Activated gamma-delta T cell (primary cell): ENCODE measurements around the gene LRRC72.
"Not testable (repeated sequence)": the region's sequence is repeated elsewhere in the genome, so short reads cannot be mapped to it uniquely, and the experiment has no call there.

ENCODE experiments used
- DNase-seq: peaks from one replicate; lab custom pipeline; 2025; lab: John Stamatoyannopoulos, UW

The LRRC72 gene

DNA sequence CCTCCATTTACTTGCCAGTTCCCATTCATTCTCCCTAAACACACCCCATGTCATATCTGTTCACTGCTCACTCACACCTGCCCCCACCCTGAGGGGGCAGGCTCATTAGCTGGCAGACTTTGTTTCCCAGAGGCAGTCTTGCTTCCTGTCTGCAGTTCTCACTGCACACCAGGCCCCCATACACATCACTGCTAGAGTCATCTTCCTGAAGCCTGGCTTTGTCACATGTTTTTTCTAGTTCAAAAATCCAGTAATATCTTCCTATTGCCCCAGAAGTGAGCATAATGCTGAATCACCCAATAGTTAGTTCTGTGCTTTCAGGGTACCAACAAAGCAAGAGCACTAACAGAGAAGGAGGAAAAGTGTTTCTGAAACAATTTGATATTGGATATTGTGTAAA is 1.9 kb downstream of the LRRC72 start:
- DNase-seq, result no peak

DNA sequence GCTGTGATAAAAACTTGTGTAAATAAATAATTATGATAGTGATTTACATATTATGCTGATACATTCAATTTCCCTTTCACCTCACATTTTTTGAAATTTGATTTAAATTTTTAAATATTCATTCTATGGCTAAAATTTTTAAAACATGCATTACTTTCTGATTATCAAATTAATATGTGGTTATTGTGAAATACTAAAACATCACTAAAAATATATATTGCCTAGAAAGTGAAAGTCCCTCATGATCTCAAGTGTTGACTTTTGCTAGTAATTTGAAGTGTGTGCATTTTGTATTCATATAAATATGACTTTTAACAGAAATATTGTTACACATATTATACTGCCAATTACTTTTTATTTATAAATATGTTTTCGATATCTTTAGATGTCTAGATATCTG is 3.1 kb downstream of the LRRC72 start:
- DNase-seq, result no peak

DNA sequence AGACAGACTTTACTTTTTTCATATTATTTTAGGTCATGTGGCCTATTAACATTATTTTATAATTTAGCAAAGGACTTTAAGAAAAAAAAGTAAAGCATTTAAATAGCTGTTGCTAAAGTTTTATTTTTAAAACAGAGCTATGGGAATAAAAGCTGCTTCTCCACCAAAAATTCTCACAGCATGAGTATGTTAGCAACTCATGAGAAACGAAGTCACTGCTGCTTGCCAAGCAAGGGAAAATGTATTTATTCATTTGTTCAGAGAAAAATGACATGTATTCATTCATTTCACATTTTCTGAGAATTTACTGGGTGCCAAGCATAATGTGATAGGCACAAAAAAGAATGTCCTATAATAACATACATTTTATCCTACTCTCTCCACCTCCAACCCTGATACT is 5.1 kb downstream of the LRRC72 start:
- no peak for DNase-seq

DNA sequence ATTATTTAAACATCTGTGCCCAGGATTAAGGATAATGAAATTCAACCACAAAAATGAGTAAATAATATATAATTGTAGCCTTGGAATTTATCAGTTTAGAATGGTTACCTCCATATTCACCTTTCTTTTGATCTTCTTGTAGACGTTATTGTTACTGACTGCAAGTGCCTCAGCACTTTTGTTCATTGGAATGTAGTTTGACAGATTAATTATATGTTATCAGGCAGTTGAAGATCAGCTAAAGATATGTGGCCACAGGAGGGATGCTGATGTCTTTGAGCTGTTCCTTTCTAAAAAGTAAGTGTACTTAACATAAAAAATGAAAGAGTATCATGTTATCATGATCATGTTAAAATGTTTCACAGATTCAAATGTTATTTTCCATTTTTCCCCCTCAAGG is 5.6 kb downstream of the LRRC72 start:
- no peak for DNase-seq

DNA sequence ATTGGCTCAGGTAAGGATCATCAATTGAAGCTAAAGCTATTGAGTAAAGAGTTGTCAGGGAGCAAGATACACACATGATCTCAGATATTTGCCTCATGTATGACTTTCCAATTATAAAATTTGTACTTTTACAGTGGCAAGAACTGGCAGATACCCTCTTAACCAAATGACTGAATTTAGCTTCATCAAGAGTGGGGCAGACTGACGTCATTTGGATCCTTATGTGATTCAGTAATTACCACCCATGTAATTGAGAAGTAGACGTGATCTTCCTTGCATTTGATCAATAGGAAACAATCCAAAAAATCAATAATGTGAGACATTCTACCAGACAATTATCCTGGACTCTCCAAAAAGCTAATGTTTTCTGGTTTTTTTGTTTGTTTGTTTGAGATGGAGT is 8.9 kb downstream of the LRRC72 start:
- DNase-seq, result no peak

DNA sequence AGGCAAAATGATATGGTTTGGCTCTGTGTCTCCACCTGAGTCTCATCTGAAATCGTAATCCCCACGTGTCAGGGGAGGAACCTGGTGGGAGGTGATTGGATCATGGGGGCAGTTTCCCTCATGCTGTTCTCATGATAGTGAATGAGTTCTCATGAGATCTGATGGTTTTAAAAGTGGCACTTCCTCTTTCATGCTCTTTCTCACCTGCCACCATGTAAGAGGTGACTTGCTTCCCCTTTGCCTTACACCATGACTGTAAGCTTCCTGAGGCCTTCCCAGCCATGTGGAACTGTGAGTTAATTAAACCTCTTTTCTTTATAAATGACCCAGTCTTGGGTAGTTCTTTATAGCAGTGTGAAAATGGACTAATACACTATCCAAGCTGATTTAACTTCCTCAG is 13.9 kb downstream of the LRRC72 start:
- not testable (repeated sequence) for DNase-seq

DNA sequence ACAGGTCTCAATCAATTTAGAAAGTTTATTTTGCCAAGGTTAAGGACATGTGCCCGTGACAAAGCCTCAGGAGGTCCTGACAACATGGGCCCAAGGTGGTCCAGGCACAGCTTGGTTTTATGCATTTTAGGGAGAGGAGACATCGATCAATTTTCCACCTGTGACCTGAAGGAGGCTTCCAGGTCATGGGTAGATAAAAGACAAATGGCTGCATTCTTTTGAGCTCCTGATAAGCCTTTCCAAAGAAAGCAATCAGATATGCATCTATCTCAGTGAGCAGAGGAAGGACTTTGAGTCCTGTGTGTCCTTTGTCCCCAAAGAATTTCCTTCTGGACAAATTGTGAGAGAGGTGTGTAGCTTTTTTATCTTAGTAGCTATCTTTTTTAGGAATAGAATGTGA is 15.8 kb downstream of the LRRC72 start:
- no peak for DNase-seq

DNA sequence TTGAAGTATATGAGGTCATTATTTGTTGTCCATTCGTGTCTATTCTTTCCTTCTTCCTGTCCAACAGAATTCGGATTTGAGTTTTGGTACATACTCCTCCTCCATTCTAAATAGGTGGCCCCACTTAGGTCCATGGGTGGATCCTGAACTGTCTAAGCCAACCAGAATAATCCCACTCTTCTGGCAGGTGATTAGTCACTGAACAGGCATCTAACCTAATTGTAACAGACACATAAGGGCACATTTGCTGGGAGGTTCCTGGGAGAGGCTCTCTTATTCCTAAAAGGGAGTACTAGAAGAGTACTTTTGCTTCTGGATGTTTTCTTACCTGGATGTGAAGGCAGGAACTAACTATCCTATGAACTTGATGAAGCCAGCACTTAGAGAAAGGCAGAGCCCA is 16.8 kb downstream of the LRRC72 start:
- DNase-seq, result no peak

DNA sequence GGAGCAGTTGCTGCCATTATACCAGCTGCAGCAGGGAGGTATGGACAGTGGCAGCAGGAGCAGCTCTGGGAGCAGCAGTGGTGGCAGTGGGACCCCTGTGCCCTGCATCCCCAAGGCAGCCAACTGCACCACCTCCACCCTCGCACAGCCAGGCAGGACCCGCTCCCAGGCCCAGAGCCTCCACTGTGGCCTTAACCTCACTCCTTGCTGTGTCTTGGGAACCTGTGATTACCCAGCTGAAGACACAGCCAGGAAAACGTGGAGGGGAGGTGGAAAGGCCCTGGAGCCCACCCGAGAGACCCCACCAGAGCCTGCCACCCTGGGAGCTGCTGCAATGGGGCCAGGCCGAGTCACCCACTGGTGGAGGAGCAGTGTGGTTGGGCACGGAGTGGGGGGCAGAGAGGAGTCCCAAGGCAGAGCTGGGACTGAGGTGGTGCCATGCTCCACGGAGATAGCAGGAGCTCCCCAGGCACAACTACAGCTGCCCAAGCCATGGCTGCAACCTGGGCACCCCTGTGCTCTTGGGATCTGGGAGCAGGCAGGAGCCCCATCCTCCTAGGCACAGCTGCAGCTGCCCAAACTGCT is 20.4 kb downstream of the LRRC72 start:
- DNase-seq, result no peak

DNA sequence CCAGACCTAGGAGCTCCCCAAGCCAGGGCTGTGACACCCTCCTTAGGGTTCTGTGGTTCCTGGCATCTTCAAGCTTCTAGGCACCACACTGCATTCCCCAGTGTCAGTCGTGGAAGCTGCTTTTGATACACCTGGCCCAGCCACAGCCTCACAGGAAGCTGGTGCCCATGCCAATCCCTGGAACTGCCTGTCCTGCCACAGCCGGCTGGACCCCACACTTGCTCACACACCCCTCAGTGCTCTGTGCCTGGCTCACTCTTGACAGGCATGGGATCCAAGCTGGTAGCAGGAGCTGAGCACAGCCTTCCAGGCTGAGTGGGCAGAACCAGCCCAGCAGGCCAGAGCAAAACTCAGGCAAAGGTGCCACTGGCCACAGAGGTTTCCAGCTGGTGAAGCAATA is 21.8 kb downstream of the LRRC72 start:
- DNase-seq, result no peak

DNA sequence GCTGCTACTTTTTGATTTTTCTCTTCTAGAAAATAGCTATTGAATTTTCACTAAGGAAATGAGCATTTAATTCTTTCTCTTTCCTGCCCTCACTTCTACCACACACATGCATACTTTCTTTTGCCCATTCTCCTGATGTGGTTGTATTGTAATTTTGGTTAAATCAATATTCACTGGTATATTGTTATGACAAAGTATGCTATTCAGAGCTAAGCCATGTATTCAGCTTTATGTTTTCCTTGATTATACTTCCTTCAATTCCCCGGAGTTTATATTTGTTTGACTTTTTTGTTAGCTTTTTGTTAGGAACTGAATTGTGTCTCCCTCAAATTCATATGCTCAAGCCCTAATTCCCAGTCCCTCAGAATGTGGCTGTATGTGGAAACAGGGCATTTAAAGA is 24.0 kb downstream of the LRRC72 start:
- DNase-seq, result no peak

DNA sequence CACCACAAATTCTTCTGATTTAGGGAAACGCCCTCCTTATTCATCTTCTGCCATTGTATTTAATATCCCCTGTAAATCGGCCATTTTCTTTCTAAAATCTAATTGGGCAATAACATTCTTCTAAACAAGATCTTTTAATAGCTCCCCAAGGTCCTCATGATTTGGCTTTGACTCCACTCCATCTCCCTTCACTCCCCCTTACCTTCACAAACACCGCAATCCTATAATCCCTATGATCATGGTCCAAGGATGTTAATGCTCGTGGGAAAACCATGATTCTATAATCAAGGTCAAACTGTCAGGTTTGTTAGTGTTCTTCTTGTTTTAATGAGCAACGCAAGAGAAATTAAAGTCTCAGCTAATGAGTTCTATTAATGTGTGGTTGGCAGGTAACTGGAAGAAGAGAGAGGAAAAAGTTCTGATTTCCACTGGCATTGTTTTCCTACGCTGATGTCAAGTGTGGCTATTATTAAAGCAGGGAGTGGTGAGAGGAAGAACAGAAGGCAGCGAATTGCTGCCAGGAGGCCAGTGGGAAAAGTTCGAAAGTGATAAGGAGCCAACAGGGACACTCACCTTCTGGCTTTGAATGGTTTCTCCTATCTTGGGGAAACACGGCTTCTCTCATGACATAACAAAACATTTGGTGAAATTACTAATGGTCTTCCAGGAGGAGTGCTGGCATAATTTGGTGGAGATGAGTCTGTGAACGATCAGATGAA is 28.1 kb downstream of the LRRC72 start:
- no peak for DNase-seq

DNA sequence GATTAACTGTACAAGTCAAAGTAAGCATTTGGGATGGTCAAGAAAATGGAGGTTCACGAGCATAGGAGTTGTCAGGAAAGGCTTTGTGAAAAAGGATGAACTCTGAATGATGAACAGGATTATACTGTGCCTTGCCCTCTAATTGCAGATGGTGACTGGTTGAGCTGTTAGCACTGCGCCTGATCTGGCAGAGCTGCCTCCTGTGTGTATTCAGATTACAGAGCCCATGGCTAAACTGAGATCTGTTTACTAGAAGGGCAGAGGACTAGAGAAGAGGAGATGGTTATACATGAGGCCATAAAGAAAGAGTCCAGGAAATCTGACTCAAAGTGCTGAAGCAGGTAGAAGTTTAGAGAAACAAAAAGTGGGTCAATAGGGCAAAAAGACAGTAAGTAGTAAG is 29.7 kb downstream of the LRRC72 start:
- DNase-seq, result no peak

DNA sequence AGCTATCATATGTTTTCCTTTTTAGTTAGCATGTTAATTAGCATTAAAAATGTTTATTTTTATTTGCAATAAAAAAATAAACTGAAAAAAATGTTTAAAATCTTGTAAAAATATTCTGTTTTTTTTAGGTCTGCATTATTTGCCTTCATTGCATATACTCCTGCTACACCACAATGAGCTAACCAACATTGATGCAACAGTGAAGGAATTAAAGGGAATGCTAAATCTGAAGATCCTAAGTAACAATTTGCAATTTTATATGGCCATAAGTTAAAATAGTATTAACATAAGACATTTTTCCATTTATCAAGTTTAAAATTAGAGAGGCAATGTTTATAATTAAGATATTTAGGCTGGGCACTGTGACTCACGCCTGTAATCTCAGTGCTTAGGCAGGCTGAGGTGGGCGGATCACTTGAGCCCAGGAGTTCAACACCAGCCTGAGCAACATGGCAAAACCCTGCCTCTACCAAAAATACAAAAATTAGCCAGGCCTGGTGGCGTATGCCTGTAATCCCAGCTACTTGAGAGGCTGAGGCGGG is 32.2 kb downstream of the LRRC72 start:
- DNase-seq, result no peak

DNA sequence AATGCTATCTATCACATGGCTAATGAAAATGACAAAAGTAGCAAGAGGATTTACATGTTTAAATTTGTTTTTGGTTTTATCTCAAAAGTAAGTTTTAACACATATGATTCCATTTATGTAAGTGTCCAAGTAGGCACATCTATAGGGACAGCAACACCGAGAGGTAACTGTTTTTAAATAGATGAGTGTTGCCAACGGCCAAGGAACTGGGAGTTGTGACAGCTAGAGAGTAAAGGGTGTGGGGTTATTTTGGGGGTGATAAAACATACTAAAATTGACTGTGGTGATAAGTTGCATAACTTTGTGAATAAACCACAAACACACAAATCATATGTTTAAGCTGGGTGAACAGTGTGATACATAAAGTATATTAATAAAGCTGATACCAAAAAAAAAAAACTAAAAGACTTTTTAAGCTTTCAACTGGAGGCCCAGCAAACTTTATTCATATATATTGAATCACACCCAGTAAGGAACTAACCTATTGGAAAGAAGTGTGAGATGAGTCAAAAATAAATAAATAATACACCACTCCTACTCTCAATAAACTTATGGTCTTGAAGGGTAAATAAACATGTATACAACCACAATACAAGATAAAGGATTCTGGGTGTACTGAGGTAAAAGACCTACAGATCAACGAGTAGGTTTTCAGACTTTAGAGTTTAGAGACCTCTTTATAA is 33.0 kb downstream of the LRRC72 start:
- DNase-seq, result no peak

DNA sequence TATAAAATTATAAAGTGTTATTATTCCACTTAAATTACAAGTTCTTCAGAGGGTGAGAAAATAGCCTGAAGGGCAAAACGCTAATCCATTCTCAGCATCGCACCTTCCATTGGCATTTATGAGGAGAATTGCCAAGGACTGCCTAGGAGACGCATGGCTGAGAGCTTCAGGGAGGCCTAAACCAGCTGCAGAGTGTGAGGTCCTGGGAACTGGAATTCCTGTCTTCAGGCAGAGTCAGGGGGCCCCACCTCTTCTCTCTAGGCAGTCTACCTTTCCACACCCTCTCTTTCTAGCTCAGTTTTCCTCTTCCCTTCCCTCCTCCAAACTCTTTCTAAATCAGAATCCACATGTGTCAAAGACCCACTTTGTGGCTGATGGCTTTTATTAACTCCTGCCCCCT is 35.3 kb downstream of the LRRC72 start:
- DNase-seq, result no peak

DNA sequence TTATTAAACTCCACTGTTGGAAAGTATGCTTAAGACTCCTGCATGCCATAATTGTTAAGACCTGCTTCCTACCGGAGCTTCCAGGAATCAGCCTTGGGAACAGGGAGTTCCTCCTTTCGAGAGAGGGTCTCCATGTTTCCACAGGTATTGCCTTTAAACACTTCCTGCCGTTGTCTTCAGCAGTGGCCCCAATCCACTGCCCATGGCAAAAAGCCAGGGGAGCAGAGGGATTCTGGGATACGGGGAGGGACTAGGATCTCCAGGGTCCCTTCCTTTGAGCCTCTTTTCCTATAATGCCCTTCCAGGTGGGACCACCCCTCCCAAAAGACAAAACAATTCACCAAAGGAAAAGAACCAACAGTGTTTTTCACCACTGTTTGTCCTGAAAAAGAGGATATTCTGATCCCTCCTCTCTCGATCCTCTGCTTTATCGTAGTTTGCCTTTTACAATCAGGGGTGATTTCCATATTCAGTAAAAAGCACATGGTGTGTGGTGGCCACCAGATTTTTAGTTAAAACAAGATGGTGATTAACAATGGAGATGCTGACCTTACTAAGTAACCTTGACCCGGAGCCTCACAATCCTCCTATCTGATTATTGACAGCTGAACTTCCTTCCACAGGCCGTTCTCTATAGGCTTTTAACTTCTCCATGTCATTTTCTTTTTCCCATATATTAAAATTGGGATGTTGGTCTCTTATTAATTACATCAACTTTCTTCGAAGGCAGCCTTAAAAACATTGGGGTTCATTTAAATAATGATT is 36.0 kb downstream of the LRRC72 start:
- no peak for DNase-seq

DNA sequence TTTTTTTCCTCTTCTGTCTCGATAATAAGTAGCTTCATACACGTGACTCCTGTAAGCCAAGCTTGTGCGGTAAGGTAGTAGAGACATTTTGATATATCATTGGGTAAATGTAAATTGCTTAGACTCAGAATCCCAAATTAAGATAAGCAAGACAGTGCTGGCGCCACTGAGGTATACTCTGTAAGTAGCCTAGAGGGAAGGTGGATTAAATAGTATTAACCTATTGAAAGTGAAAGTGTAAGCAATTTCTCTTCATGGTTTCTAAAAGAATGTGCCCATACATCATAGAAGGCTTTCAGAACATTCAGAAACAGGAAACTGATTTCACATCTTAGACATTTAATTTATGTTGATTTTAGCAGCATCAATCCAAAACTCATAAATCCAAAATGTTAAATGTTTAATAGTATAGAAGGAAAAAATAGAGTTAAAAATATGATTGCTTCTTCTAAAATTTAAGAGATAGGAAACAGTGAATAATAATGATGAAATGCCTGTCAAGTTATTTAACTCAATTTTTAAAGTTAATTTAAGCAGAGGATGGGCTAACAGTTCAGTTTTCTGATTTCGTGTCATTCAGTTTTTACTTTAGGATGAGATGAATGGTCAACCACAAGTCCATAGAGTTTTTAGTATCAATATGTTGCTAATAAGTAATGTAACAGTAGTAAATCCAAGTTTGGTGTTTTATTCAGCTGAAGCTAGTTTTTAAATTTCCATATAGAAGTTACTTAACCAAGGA is 36.8 kb downstream of the LRRC72 start:
- DNase-seq, result no peak

DNA sequence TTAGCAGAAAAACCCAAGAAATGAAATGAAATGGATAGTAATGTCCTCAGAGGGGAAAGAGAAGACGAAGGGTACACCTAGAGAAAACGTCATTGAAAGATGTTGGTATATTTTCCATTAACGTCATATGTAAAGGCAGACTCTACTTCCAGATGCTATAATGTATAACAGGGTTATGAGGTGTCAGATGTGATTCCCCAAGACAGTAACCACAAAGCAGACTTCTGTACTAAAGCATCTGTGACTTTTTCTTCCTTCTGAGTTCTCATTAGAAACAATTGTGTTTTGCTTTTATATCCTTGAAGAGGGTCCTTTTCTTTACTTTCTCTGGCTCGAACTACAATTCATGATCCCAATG is 37.4 kb downstream of the LRRC72 start:
- DNase-seq, result no peak

DNA sequence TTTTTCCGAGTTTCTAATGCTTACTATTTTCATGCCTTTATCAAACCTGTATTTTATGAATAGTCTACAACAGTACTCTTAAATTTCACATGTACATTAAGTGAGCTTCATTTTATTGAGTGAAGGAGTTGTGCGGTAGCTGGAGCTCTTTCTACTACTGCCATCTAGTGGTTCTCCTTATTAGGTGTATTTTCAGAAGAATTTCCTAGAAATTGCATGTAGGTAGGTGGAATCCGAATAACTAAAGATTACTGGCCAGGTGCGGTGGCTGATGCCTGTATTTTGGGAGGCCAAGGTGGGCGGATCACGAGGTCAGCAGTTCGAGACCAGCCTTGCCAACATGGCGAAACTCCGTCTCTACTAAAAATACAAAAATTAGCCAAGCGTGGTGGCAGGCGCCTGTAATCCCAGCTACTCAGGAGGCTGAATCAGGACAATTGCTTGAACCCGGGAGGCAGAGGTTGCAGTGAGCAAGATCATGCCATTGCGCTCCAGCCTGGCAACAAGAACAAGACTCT is 38.3 kb downstream of the LRRC72 start:
- DNase-seq, result no peak

DNA sequence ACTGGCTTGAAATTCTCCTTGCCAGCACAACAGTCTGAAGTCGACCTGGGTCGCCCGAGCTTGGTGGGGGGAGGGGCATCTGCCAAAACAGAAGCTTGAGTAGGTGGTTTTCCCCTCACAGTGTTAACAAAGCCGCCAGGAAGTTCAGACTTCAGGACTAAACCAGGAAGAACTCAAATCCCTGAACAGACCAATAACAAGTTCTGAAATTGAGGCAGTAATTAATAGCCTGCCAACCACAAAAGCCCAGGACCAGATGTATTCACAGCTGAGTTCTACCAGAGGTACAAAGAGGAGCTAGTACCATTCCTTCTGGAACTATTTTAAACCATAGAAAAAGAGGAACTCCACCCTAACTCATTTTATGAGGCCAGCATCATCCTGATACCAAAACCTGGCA is 45.3 kb downstream of the LRRC72 start:
- no peak for DNase-seq

DNA sequence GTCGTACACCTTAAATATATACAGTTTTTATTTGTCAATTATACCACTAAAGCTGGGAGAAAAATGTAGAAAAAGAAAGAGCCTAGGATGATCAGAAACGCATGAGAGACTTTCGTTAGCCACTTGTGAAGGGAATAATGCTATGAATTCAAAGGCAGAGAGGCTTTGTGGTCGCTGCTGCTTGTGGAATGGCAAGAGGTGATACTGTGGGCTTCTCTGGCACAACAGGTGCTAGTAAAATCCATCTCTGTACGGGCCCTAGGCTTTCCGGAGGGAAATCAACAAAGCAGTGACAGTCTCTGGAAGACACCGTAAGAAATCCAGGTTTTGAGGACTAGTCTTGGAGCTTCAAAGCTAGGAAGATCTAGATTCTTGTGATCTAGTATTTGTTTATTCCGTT is 52.6 kb downstream of the LRRC72 start:
- DNase-seq, result no peak
